ENCODE measurements around the gene PWWP2B. TPM values are rescaled to one million over a fixed set of nuclear protein-coding genes. Genes with fewer than 3 reads are reported as not detected.
A peak's percentile ranks its signal among the peaks of the same experiment; 100 is the strongest.

Gene PWWP2B
- total and polyA plus RNA-seq, 9 of the 15 experiments (the other 6 are each of a cell fraction or from before 2014, with no cell fraction given) = 0.07 to 9.2 (median 1.6) TPM; not detected in 1

- H3K27ac ChIP-seq (ENCODE audit: extremely low read depth, low read depth, low read length) = no peak overlapping the region
- H3K36me3 ChIP-seq (ENCODE audit: control insufficient read depth, insufficient read depth, low read length) = no peaks in the 10 kb centered on the region; the same call in 2 of the 3 replicates
- H4K20me1 ChIP-seq (replicated peaks; ENCODE audit: control insufficient read depth, insufficient read depth, low read length) = no peaks in the 10 kb centered on the region
- no peaks in the 10 kb centered on the region for H3K27me3 ChIP-seq (ENCODE audit: control insufficient read depth in 2 of 2, insufficient read depth in 2 of 2, low read length in 2 of 2)
- H3K4me2 ChIP-seq (ENCODE audit: insufficient read depth, low read length) = no peak overlapping the region
- POLR2A ChIA-PET = no interaction called here
- H3K9ac ChIP-seq (ENCODE audit: insufficient read depth in 1 of 2, low read depth in 2 of 2, low read length in 2 of 2) = 0 out of 4 replicates have a peak overlapping the region, but pooled peaks of 1 of the 2 experiments have one; percentile 17
- no peaks in the 10 kb centered on the region for H3K9me1 ChIP-seq (ENCODE audit: control insufficient read depth, insufficient read depth, low read length)
- CTCF ChIA-PET (ENCODE audit: low intra/inter-chr PET ratio) = interaction anchor here (0.6 kb wide), 1 partner anchor 495 kb away, joined by 3 read pairs; no protein-coding TSS in a partner anchor
- intact Hi-C loops (cut with micrococcal nuclease) (loop anchor here (5.0 kb wide), 1 partner anchor 242 kb away; no protein-coding TSS in a partner anchor), in situ Hi-C loops (cut with MboI) (loop anchor here (5.0 kb wide), 1 partner anchor 57 kb away; no protein-coding TSS in a partner anchor)
- no peak overlapping the region for H3K4me3 ChIP-seq
- BruUV-seq (replicated peaks) = no TSS peak
- H3K4me1 ChIP-seq (replicated peaks in 1 of 2; ENCODE audit: control insufficient read depth in 2 of 2, insufficient read depth in 2 of 2, low read length in 2 of 2) = peaks cover 5 to 60% of the 10 kb centered on the region in 2 experiments; a peak in 3 of 5 replicates
- FAIRE-seq (no peak), ATAC-seq (no peak), DNase-seq (ENCODE audit: extremely low read depth in 1 of 4, low spot score in 3 of 4) (no peak)
- H2AFZ ChIP-seq (ENCODE audit: low read depth, low read length) = no peak overlapping the region
- peaks cover 12% of the 10 kb centered on the region; the same call in 2 of the 3 replicates for H3K79me2 ChIP-seq (ENCODE audit: control insufficient read depth, insufficient read depth, low read length)
- no peaks in the 10 kb centered on the region for H3K9me3 ChIP-seq (replicated peaks; ENCODE audit: control insufficient read depth, insufficient read depth, low read depth, low read length)
- WGBS (ENCODE audit: insufficient coverage, low coverage, missing lambda C conversion rate) = 92% methylated on average over 2 of the region's 12 CpGs
- TF ChIP-seq BCOR (IDR thresholded peaks at IDR 0.05) (no peak), ELK1 (CRISPR knock-in tag; IDR thresholded peaks at IDR 0.05) (no peak), HMBOX1 (IDR thresholded peaks at IDR 0.05) (no peak), ZBTB17 (CRISPR knock-in tag; IDR thresholded peaks at IDR 0.05) (no peak), MCM5 (IDR thresholded peaks at IDR 0.05; ENCODE audit: low read depth) (no peak), GTF2B (IDR thresholded peaks at IDR 0.05; ENCODE audit: extremely low read depth, insufficient read length) (no peak), ZNF830 (CRISPR knock-in tag; IDR thresholded peaks at IDR 0.05) (no peak), RBM17 (IDR thresholded peaks at IDR 0.05; ENCODE audit: borderline replicate concordance, low read depth, low read length) (no peak), E2F3 (CRISPR knock-in tag; IDR thresholded peaks at IDR 0.05) (no peak), ZNF449 (CRISPR knock-in tag; IDR thresholded peaks at IDR 0.05) (no peak), MLLT1 (IDR thresholded peaks at IDR 0.05) (no peak), SRF (CRISPR knock-in tag; IDR thresholded peaks at IDR 0.05) (no peak), HES1 (IDR thresholded peaks at IDR 0.05; ENCODE audit: low read depth) (no peak), CXXC5 (CRISPR knock-in tag; IDR thresholded peaks at IDR 0.05) (no peak)
Measured at GRCh38 chr10:132394936-132395703, 1.9 kb upstream of the PWWP2B start.

All from K562 (cell line).